NB4 (cell line): ENCODE results near the gene NAA60.
"Not testable (repeated sequence)": the region's sequence is repeated elsewhere in the genome, so short reads cannot be mapped to it uniquely, and the experiment has no call there.

ENCODE experiments used
- CTCF ChIP-seq: IDR thresholded peaks from one replicate; pipeline ENCODE4 v1.5.1; 2012; ENCODE audit warnings: low read depth, low read length
- MAX ChIP-seq: IDR thresholded peaks from 2 replicates; pipeline ENCODE4 v1.6.1; 2011; ENCODE audit warnings: low read depth, low read length
- MYC ChIP-seq: IDR thresholded peaks from 2 replicates; pipeline ENCODE4 v1.6.1; 2011; ENCODE audit warnings: low read depth, low read length
- POLR2A ChIP-seq: IDR thresholded peaks from 2 replicates; pipeline ENCODE4 v1.6.1; 2011; ENCODE audit warnings: mild to moderate bottlenecking; ENCODE audit not compliant: insufficient read length; ENCODE audit errors: extremely low read depth

- TF ChIP-seq CTCF, POLR2A, MAX, MYC: not testable (repeated sequence)
Measured at GRCh38 chr16:3501412-3501761, 57.9 kb downstream of the NAA60 start.
